ENCODE measurements around the gene OR2C1.

OR2C1 gene

GRCh38 chr16:3328643-3329042 lies 27.0 kb upstream of the OR2C1 start:
- no peak for DNase-seq (ENCODE audit: low read depth)
- no peak overlapping the region for H3K4me3 ChIP-seq (ENCODE audit: low read length)
- TF ChIP-seq CTCF (conservative IDR thresholded peaks at IDR 0.05; ENCODE audit: low read length) = no peak

GRCh38 chr16:3346041-3346440 lies 9.6 kb upstream of the OR2C1 start:
- DNase-seq (ENCODE audit: low read depth) = no peak
- no peak for TF ChIP-seq CTCF (conservative IDR thresholded peaks at IDR 0.05; ENCODE audit: low read length)
- no peak overlapping the region for H3K4me3 ChIP-seq (ENCODE audit: low read length)

GRCh38 chr16:3347586-3347985 lies 8.1 kb upstream of the OR2C1 start:
- H3K4me3 ChIP-seq (ENCODE audit: low read length) = no peak overlapping the region
- no peak for TF ChIP-seq CTCF (conservative IDR thresholded peaks at IDR 0.05; ENCODE audit: low read length)
- no peak for DNase-seq (ENCODE audit: low read depth)

- no peak overlapping the region for H3K4me3 ChIP-seq (ENCODE audit: low read length)
- no peak for DNase-seq (ENCODE audit: low read depth)
- no peak for TF ChIP-seq CTCF (conservative IDR thresholded peaks at IDR 0.05; ENCODE audit: low read length)
Measured at GRCh38 chr16:3348547-3349167, 7.0 kb upstream of the OR2C1 start.

GRCh38 chr16:3349175-3349574 lies 6.5 kb upstream of the OR2C1 start:
- TF ChIP-seq CTCF (conservative IDR thresholded peaks at IDR 0.05; ENCODE audit: low read length) = no peak
- DNase-seq (ENCODE audit: low read depth) = no peak
- no peak overlapping the region for H3K4me3 ChIP-seq (ENCODE audit: low read length)

- DNase-seq (ENCODE audit: low read depth) = no peak
- no peak for TF ChIP-seq CTCF (conservative IDR thresholded peaks at IDR 0.05; ENCODE audit: low read length)
- H3K4me3 ChIP-seq (ENCODE audit: low read length) = no peak overlapping the region
Measured at GRCh38 chr16:3356118-3356517, 429 bp downstream of the OR2C1 start.

GRCh38 chr16:3358871-3359270 lies 3.2 kb downstream of the OR2C1 start:
- DNase-seq (ENCODE audit: low read depth) = peak; percentile 16

More at GRCh38 chr16:3358871-3359270, 3.2 kb downstream of the OR2C1 start:
- TF ChIP-seq CTCF (conservative IDR thresholded peaks at IDR 0.05; ENCODE audit: low read length) = no peak
- no peak overlapping the region for H3K4me3 ChIP-seq (ENCODE audit: low read length)

All from AG10803 (cell line).